Measurements from ENCODE around the gene KBTBD8. TPM values are rescaled to one million over a fixed set of nuclear protein-coding genes. Genes with fewer than 3 reads are reported as not detected.

The KBTBD8 gene
- total RNA-seq, result 0.35 and 4.3 TPM in 2 replicates

GRCh38 chr3:66998113-66998903 lies at the start of gene KBTBD8:
TSS of gene KBTBD8 (plus strand) at chr3:66998307. CDS start at chr3:66998356, 49 bp downstream.

Measured in myometrial cell (primary cell).